Esophagus (tissue), 2 donors: ENCODE data around the gene DGKQ. TPM values are rescaled to one million over a fixed set of nuclear protein-coding genes. Genes with fewer than 3 reads are reported as not detected.

ENCODE experiments used
- H3K27ac ChIP-seq, 2 donors: one replicate each; pipeline ENCODE4 v1.5.1; 2013; ENCODE audit warnings: low read depth in 2 of 2, mild to moderate bottlenecking in 2 of 2, inconsistent platforms in 1 of 2, low read length in 1 of 2, moderate library complexity in 1 of 2
- H3K27me3 ChIP-seq, 2 donors: one replicate each; pipeline ENCODE4 v1.6.1; 2013; ENCODE audit warnings: low read length in 2 of 2, control low read depth in 1 of 2, mild to moderate bottlenecking in 1 of 2; ENCODE audit not compliant: insufficient read depth in 2 of 2, control insufficient read depth in 1 of 2
- H3K36me3 ChIP-seq, 2 donors: one replicate each; pipeline ENCODE4 v1.6.1; 2013; ENCODE audit warnings: low read length in 1 of 2; ENCODE audit not compliant: control insufficient read depth in 2 of 2, insufficient read depth in 2 of 2
- H3K4me1 ChIP-seq, 2 donors: one replicate each; pipeline ENCODE4 v1.6.1; 2013; ENCODE audit warnings: low read length in 1 of 2; ENCODE audit not compliant: control insufficient read depth in 2 of 2, insufficient read depth in 2 of 2
- H3K4me3 ChIP-seq, 2 donors: one replicate each; pipeline ENCODE4 v1.5.1; 2013; ENCODE audit warnings: low read length in 2 of 2, mild to moderate bottlenecking in 2 of 2, low read depth in 1 of 2, moderate library complexity in 1 of 2
- H3K9me3 ChIP-seq, 2 donors: one replicate each; pipeline ENCODE4 v1.6.1; 2013; ENCODE audit warnings: mild to moderate bottlenecking in 2 of 2, low read depth in 1 of 2, low read length in 1 of 2, moderate library complexity in 1 of 2; ENCODE audit not compliant: control insufficient read depth in 2 of 2, insufficient read depth in 1 of 2
- WGBS, 2 donors: extraction: QIAGEN DNeasy Blood & Tissue Kit; methylation state at CpG; one replicate each; pipeline ENCODE4 v1.1.7; 2013; 5-methylcytosine and 5-hydroxymethylcytosine counted together
- polyA plus RNA-seq, 2 donors: library from polyadenylated mRNA; stranded (reverse); fragments of 200-250 nt; gene quantifications; one replicate each; pipeline ENCODE4 v1.2.3, GENCODE V29; 2013
- donor health status: healthy with polysubstance abuse.
- donor health status: Bipolar disorder and iron deficiency.

DGKQ gene
- polyA plus RNA-seq, 2 donors, result 6.8 to 8.0 TPM

- H3K4me1 ChIP-seq, result peaks cover 10 to 24% of the 10 kb centered on the region in 2 donors
- H3K27ac ChIP-seq, result peak overlapping the region; percentile 82 to 92
- H3K36me3 ChIP-seq, result no peaks in the 10 kb centered on the region
- no peaks in the 10 kb centered on the region for H3K9me3 ChIP-seq
- peaks cover 0 to 5% of the 10 kb centered on the region in 2 donors for H3K27me3 ChIP-seq
- 1 to 2% methylated on average over 36 of the region's 36 CpGs for WGBS, 2 donors
- H3K4me3 ChIP-seq, result peak overlapping the region; percentile 63 to 64
These were observed 37.1 kb upstream of the DGKQ start for GRCh38 chr4:1010395-1011021.

- WGBS, 2 donors, result 1% methylated on average over 44 to 105 of the region's 109 CpGs
- H3K4me3 ChIP-seq, result peak overlapping the region; percentile 63 to 64
- peaks cover 10 to 24% of the 10 kb centered on the region in 2 donors for H3K4me1 ChIP-seq
- H3K36me3 ChIP-seq, result no peaks in the 10 kb centered on the region
- peak overlapping the region; percentile 82 to 92 for H3K27ac ChIP-seq
- no peaks in the 10 kb centered on the region for H3K9me3 ChIP-seq
- peaks cover 0 to 5% of the 10 kb centered on the region in 2 donors for H3K27me3 ChIP-seq
These were observed 36.4 kb upstream of the DGKQ start for GRCh38 chr4:1009542-1010394.

GRCh38 chr4:1008840-1009541 is 35.6 kb upstream of the DGKQ start:
- H3K9me3 ChIP-seq, result no peaks in the 10 kb centered on the region
- H3K27ac ChIP-seq, result peak overlapping the region in 1 of 2 donors; percentile 34
- H3K27me3 ChIP-seq, result peaks cover 0 to 5% of the 10 kb centered on the region in 2 donors
- WGBS, 2 donors, result 2 to 3% methylated on average over 34 to 36 of the region's 36 CpGs
- no peaks in the 10 kb centered on the region for H3K36me3 ChIP-seq
- peaks cover 10 to 24% of the 10 kb centered on the region in 2 donors for H3K4me1 ChIP-seq
- H3K4me3 ChIP-seq, result peak overlapping the region; percentile 48

GRCh38 chr4:1006856-1007255 is 33.5 kb upstream of the DGKQ start:
- Histone ChIP-seq H3K27ac (no peak overlapping the region), H3K36me3 (no peaks in the 10 kb centered on the region), H3K4me3 (no peak overlapping the region), H3K27me3 (peaks cover 0 to 25% of the 10 kb centered on the region in 2 donors), H3K4me1 (peaks cover 6 to 31% of the 10 kb centered on the region in 2 donors), H3K9me3 (peaks cover 0 to 2% of the 10 kb centered on the region in 2 donors)
- WGBS, 2 donors, result 88 to 92% methylated on average over 5 of the region's 5 CpGs

GRCh38 chr4:1004557-1005485 is 31.5 kb upstream of the DGKQ start:
- peaks cover 0 to 2% of the 10 kb centered on the region in 2 donors for H3K9me3 ChIP-seq
- H3K27me3 ChIP-seq, result peaks cover 0 to 36% of the 10 kb centered on the region in 2 donors
- no peaks in the 10 kb centered on the region for H3K36me3 ChIP-seq
- H3K4me1 ChIP-seq, result peaks cover 0 to 24% of the 10 kb centered on the region in 2 donors
- no peak overlapping the region for H3K4me3 ChIP-seq
- H3K27ac ChIP-seq, result no peak overlapping the region
- WGBS, 2 donors, result 70 to 77% methylated on average over 25 of the region's 25 CpGs

GRCh38 chr4:1004071-1004418 is 30.7 kb upstream of the DGKQ start:
- 82 to 87% methylated on average over 13 of the region's 13 CpGs for WGBS, 2 donors
- peaks cover 0 to 36% of the 10 kb centered on the region in 2 donors for H3K27me3 ChIP-seq
- peaks cover 0 to 20% of the 10 kb centered on the region in 2 donors for H3K4me1 ChIP-seq

GRCh38 chr4:1003271-1004070 is 30.1 kb upstream of the DGKQ start:
- no peaks in the 10 kb centered on the region for H3K36me3 ChIP-seq
- H3K27ac ChIP-seq, result no peak overlapping the region
- 26 to 44% methylated on average over 31 to 63 of the region's 63 CpGs for WGBS, 2 donors
- no peak overlapping the region for H3K4me3 ChIP-seq
- peaks cover 0 to 2% of the 10 kb centered on the region in 2 donors for H3K9me3 ChIP-seq
- H3K4me1 ChIP-seq, result peaks cover 0 to 18% of the 10 kb centered on the region in 2 donors
- H3K27me3 ChIP-seq, result peaks cover 0 to 36% of the 10 kb centered on the region in 2 donors

More at GRCh38 chr4:1004071-1004418, 30.7 kb upstream of the DGKQ start:
- H3K9me3 ChIP-seq, result peaks cover 0 to 2% of the 10 kb centered on the region in 2 donors
- H3K27ac ChIP-seq, result no peak overlapping the region
- no peak overlapping the region for H3K4me3 ChIP-seq
- no peaks in the 10 kb centered on the region for H3K36me3 ChIP-seq

- peaks cover 0 to 23% of the 10 kb centered on the region in 2 donors for H3K4me1 ChIP-seq
- H3K27me3 ChIP-seq, result peaks cover 0 to 38% of the 10 kb centered on the region in 2 donors
- no peak overlapping the region for H3K4me3 ChIP-seq
- WGBS, 2 donors, result 3 to 4% methylated on average over 50 to 75 of the region's 75 CpGs
- H3K36me3 ChIP-seq, result no peaks in the 10 kb centered on the region
- H3K27ac ChIP-seq, result no peak overlapping the region
- peaks cover 0 to 2% of the 10 kb centered on the region in 2 donors for H3K9me3 ChIP-seq
These were observed 29.4 kb upstream of the DGKQ start for GRCh38 chr4:1002631-1003251.
